HuH-7.5 (cell line): ENCODE measurements around the gene PRKCB.
"Not testable (repeated sequence)": the region's sequence is repeated elsewhere in the genome, so short reads cannot be mapped to it uniquely, and the experiment has no call there.

Source experiments
- DNase-seq: peaks from one replicate; pipeline ENCODE4 v3.0.0; 2011; ENCODE audit warnings: low spot score

PRKCB gene

GRCh38 chr16:24098896-24099295 lies 263.1 kb downstream of the PRKCB start:
- no peak for DNase-seq

GRCh38 chr16:24101431-24101830 lies 265.6 kb downstream of the PRKCB start:
- DNase-seq = no peak

GRCh38 chr16:24102209-24102660 lies 266.5 kb downstream of the PRKCB start:
- no peak for DNase-seq

DNA sequence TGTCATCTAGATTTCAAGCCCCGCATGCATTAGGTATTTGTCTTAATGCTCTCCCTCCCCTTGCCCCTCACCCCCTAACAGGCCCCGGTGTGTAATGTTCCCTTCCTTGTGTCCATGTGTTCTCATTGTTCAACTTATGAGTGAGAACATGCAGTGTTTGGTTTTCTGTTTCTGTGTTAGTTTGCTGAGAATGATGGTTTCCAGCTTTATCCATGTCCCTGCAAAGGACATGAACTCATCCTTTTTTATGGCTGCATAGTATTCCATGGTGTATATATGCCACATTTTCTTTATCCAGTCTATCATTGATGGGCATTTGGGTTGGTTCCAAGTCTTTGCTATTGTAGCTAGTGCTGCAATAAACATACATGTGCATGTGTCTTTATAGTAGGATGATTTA lies 269.7 kb downstream of the PRKCB start:
- not testable (repeated sequence) for DNase-seq

GRCh38 chr16:24108090-24108489 lies 272.3 kb downstream of the PRKCB start:
- DNase-seq = not testable (repeated sequence)

DNA sequence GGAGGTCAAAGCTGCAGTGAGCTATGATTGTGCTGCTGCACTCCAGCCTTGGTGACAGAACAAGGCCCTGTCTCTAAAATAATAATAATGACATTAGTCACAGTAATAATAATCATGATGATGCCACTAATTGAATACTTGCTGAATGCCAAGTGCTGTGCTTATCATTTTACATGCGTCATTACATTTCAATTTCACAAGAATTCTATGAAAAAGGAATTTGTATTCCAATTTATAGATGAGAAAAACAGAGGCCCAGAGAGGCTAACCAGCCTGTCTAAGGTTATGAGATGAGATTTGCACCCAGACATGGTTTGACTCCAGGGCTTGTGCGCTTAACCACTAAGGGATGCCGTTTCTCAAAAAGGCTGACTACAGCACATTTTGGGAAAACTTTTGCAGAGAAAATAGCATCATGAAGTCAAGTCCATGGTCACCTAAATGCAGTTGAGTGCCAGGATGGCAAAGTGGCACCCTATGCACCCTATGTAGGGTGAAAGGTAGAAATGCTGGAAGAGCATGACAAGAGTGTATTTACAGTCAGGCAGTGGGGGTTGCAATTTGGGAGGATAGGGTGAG lies 276.0 kb downstream of the PRKCB start:
- DNase-seq = no peak

- DNase-seq = no peak
These were observed 277.4 kb downstream of the PRKCB start for GRCh38 chr16:24113115-24113745.

DNA sequence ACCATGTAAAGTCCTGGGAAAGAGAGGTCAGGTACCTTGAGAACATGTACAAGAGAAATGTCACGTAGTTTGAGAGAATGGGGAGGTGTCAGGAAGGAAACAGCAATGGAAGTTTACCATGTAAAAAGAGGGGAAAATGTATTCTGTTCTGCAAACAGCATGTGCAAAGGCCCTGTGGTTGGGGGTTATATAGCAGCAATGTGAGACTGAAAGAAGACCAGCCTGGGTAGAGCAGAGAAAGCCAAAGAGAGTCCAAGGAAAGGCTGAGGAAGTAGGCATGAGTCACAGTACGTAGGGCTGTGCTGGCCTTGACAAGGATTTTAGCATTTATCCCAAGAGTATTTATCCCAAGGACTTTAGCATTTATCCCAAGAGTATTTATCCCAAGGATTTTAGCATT lies 279.1 kb downstream of the PRKCB start:
- DNase-seq = no peak

DNA sequence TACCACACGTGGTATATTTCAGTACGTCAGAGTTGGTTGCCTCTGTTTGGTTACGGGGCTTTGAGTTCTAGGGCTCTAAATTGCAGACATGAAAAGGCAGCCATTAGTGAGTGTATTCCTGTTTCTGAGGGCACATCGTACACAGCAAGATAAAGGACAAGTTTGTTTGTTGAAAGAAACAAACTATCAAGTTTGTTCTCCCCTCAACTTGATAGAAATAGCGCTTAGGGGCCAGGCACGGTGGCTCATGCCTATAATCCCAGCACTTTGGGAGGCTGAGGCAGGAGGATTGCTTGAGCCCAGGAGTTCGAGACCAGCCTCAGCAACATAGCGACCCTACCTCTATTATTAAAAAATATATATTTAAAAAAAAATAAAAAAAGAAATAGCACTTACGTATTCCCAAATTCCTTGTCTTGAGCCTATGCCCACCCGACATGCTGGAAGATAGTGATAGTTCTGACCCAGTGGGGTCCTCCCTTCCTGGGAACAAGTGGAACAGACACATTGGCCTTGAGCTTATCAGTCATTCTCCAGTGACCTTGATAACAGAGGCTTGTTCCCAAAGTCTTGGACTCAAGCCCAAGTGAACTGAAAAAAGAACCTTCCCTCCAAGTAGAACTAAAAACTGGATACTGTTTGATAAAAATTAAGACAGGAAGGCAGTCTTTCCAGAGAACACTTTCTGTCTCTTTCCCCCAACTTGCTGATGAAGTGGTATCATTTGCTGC lies 280.4 kb downstream of the PRKCB start:
- no peak for DNase-seq

DNA sequence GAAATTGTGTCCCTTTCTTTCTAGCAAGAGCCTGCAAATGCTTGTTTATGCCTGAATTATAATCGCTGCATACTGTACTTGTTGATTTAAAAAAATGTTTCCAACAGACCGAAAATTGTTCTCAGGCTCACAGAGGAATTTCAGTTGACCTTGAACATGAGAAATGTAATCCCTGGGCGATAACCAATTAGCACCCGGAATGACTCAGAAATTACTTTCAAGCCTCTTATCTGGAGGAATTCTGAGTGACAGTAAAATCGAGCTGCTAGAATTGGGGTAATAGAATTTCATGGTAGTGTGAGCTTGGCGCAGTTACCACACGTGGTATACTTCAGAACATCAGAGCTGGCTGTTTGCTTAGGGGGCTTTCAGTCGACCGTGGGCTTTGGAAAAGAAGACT lies 281.2 kb downstream of the PRKCB start:
- no peak for DNase-seq

GRCh38 chr16:24117680-24118079 lies 281.9 kb downstream of the PRKCB start:
- no peak for DNase-seq

GRCh38 chr16:24118126-24118821 lies 282.5 kb downstream of the PRKCB start:
- DNase-seq = no peak

DNA sequence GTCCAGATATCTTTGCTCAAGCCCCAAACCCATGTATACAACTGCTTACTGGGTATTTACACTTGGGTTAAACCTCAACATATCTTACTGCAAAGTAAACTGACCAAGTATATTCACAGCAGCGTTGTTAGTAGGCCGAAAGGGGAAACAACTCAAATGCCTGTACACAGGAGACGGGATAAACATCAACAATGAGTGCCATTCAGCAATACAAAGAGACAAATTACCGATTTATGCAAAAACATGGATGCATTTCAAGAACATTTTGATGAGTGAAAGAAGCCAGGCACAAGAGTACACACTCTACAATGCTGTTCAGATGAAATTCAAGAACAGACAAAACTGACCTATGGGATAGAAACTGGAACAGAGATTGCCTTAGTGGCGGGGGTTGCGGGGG lies 284.0 kb downstream of the PRKCB start:
- no peak for DNase-seq

- DNase-seq = no peak
These were observed 287.5 kb downstream of the PRKCB start for GRCh38 chr16:24123275-24123674.

DNA sequence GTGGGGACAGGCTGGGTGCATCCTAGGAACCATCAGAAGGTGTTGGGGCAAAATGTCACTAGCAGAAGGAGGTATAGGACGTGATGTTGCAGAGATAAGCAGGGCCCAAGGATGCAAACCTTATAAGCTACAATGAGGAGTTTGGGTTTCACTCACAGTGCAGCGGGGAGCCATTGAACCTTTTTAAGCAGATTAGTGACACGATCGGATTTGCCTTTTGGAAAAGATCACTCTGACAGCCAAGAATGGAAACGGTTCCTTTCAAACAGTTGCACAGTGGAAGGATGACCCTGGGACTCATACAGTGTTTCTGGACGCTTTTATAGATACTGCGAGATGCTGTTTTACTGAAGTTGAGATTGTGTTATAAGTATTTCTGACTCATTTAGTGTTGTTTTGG lies 288.5 kb downstream of the PRKCB start:
- no peak for DNase-seq

GRCh38 chr16:24125214-24125613 lies 289.4 kb downstream of the PRKCB start:
- DNase-seq = no peak

- DNase-seq = no peak
These were observed 293.7 kb downstream of the PRKCB start for GRCh38 chr16:24129412-24129918.

- DNase-seq = no peak
These were observed 294.8 kb downstream of the PRKCB start for GRCh38 chr16:24130494-24131085.

- DNase-seq = no peak
These were observed 295.5 kb downstream of the PRKCB start for GRCh38 chr16:24131294-24131693.

GRCh38 chr16:24132048-24132796 lies 296.4 kb downstream of the PRKCB start:
- DNase-seq = no peak

DNA sequence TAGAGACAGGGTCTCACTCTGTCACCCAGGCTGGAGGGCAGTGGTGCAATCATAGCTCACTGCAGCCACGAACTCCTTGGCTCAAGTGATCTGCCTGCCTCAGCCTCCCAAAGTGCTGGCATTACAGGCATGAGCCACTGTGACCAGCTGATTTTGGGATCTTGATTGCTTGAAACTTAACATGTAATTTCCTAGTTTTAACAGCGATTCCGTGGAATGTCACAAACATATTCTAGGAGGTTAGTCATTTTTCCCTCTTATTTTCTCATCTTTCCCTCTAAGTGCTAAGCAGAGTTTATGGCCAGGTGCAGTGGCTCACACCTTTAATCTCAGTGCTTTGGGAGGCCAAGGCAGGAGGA lies 297.0 kb downstream of the PRKCB start:
- DNase-seq = no peak
